ENCODE measurements around the gene ANKEF1. TPM values are rescaled to one million over a fixed set of nuclear protein-coding genes. Genes with fewer than 3 reads are reported as not detected.

Gene ANKEF1
- total RNA-seq, 1 experiment from 2014 or later: 11.6 TPM

GRCh38 chr20:10007747-10008146 lies 27.0 kb upstream of the ANKEF1 start:
- POLR2A ChIA-PET (ENCODE audit: unreplicated experiment): no interaction called here

GRCh38 chr20:10012464-10012863 lies 22.3 kb upstream of the ANKEF1 start:
- H3K9me3 ChIP-seq (ENCODE audit: low read length): no peaks in the 10 kb centered on the region
- no TSS peak for BruUV-seq (replicated peaks)

More at GRCh38 chr20:10007747-10008146, 27.0 kb upstream of the ANKEF1 start:
- CTCF ChIA-PET: no interaction called here
- Histone ChIP-seq H3K79me2 (ENCODE audit: low read length) (no peaks in the 10 kb centered on the region), H3K9me3 (ENCODE audit: low read length) (no peaks in the 10 kb centered on the region), H3K9ac (ENCODE audit: low read length) (no peak overlapping the region), H3K4me1 (ENCODE audit: insufficient read depth, low read length) (no peaks in the 10 kb centered on the region), H3K27ac (ENCODE audit: low read length) (no peak overlapping the region), H3K9me2 (replicated peaks; ENCODE audit: low read length) (no peaks in the 10 kb centered on the region), H3F3A (ENCODE audit: low read length, unreplicated experiment) (no peaks in the 10 kb centered on the region), H4K20me1 (ENCODE audit: low read length) (no peaks in the 10 kb centered on the region), H3K4me2 (ENCODE audit: low read length) (no peak overlapping the region), H3K4me3 (ENCODE audit: low read length) (no peak overlapping the region), H3K36me3 (ENCODE audit: low read depth, low read length) (no peaks in the 10 kb centered on the region), H3K27me3 (ENCODE audit: low read length) (peaks cover 47% of the 10 kb centered on the region), H2AFZ (ENCODE audit: low read length) (no peak overlapping the region)
- no TSS peak for BruUV-seq (replicated peaks)
- ATAC-seq (no peak), DNase-seq (no peak)
- no peak for TF ChIP-seq EZH2 (IDR thresholded peaks at IDR 0.05; ENCODE audit: low read length, unreplicated experiment)
- TF ChIP-seq EZH2phosphoT487 (IDR thresholded peaks at IDR 0.05; ENCODE audit: borderline replicate concordance, low read length): no peak
- TF ChIP-seq CTCF (conservative IDR thresholded peaks at IDR 0.05; ENCODE audit: low read depth, low read length): no peak
- intact Hi-C loops (cut with micrococcal nuclease): no loop called here

More at GRCh38 chr20:10012464-10012863, 22.3 kb upstream of the ANKEF1 start:
- Histone ChIP-seq H3K9ac (ENCODE audit: low read length) (no peak overlapping the region), H3K4me3 (ENCODE audit: low read length) (no peak overlapping the region), H3K4me1 (ENCODE audit: insufficient read depth, low read length) (no peaks in the 10 kb centered on the region), H3F3A (ENCODE audit: low read length, unreplicated experiment) (no peaks in the 10 kb centered on the region), H3K9me2 (replicated peaks; ENCODE audit: low read length) (no peaks in the 10 kb centered on the region), H3K36me3 (ENCODE audit: low read depth, low read length) (no peaks in the 10 kb centered on the region), H3K79me2 (ENCODE audit: low read length) (no peaks in the 10 kb centered on the region), H4K20me1 (ENCODE audit: low read length) (no peaks in the 10 kb centered on the region), H3K27me3 (ENCODE audit: low read length) (peaks cover 47% of the 10 kb centered on the region), H3K27ac (ENCODE audit: low read length) (no peak overlapping the region), H3K4me2 (ENCODE audit: low read length) (no peak overlapping the region), H2AFZ (ENCODE audit: low read length) (no peak overlapping the region)
- ATAC-seq (no peak), DNase-seq (no peak)
- TF ChIP-seq EZH2phosphoT487 (IDR thresholded peaks at IDR 0.05; ENCODE audit: borderline replicate concordance, low read length): no peak
- TF ChIP-seq CTCF (conservative IDR thresholded peaks at IDR 0.05; ENCODE audit: low read depth, low read length): no peak
- TF ChIP-seq EZH2 (IDR thresholded peaks at IDR 0.05; ENCODE audit: low read length, unreplicated experiment): no peak
- ChIA-PET POLR2A (ENCODE audit: unreplicated experiment) (no interaction called here), CTCF (no interaction called here)
- intact Hi-C loops (cut with micrococcal nuclease): no loop called here

Data from PC-3 (cell line).